Stimulated activated CD4-positive, alpha-beta T cell treated with anti-CD3 and anti-CD28 coated beads, Interleukin-15, amount 100 ng/mL, for 24 hours (primary cell): ENCODE data around the gene FAM156B.
"Not testable (repeated sequence)": the region's sequence is repeated elsewhere in the genome, so short reads cannot be mapped to it uniquely, and the experiment has no call there.

Experiments
- DNase-seq: peaks from one replicate; pipeline ENCODE4 v3.0.0-alpha.2; 2020

The FAM156B gene

DNA sequence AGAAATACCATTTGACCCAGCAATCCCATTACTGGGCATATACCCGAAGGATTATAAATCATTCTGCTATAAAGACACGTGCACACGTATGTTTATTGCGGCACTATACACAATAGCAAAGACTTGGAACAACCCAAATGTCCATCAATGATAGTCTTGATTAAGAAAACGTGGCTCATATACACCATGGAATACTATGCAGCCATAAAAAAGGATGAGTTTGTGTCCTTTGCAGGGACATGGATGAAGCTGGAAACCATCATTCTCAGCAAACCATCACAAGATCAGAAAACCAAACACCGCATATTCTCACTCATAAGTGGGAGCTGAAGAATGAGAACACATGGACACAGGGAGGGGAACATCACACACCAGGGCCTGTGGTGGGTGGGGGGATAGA lies 33.1 kb downstream of the FAM156B start:
- not testable (repeated sequence) for DNase-seq

DNA sequence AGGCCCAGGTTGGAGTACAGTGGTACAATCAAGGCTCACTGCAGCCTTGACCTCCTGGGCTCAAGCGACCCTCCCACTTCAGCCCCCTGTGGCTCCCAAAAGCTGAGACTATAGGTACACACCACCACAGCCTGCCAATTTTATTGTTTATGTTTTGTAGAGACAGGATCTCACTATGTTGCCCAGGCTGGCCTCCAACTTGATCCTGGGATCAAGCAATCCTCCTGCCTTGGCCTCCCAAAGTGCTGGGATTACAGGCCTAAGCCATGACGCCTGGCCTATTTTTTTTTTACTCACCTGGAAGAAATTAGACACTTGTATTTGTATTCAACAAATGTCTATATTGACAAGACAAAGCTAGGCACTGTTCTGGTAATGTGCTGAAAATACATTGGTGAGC lies 36.1 kb downstream of the FAM156B start:
- no peak for DNase-seq

DNA sequence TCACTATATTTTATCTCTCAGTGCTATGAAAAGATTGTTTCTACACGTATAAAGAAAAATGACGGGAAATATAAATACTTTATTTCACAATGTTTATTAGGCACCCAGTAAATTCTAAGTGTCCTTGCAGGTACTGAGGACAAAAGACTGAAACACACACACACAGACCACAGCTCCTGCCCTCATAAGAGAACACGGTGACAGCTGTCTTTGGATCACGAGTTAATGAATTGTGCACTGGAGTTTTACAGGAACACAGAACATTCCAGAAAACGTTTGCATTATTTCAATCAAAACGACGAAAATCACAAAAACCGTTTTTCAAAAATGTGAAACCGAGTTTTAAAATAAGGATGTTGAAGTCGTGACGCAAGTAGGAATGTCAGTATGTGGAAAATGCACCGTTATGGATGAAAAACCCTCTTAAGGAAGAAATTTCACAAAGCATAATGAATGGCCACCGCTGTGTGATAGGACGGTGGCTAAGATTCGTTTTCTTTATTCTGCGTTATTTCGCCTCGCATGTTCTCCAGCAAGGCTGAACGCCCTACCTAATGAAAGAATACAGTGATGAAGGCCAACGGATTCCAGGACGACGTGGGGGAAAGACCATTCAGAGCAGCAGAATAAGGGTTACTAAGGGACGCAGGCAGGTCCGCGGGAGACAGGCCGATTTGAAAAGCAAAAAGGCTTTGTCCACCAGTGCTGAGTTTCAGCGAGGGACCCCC lies 37.0 kb downstream of the FAM156B start:
- DNase-seq, result no peak

DNA sequence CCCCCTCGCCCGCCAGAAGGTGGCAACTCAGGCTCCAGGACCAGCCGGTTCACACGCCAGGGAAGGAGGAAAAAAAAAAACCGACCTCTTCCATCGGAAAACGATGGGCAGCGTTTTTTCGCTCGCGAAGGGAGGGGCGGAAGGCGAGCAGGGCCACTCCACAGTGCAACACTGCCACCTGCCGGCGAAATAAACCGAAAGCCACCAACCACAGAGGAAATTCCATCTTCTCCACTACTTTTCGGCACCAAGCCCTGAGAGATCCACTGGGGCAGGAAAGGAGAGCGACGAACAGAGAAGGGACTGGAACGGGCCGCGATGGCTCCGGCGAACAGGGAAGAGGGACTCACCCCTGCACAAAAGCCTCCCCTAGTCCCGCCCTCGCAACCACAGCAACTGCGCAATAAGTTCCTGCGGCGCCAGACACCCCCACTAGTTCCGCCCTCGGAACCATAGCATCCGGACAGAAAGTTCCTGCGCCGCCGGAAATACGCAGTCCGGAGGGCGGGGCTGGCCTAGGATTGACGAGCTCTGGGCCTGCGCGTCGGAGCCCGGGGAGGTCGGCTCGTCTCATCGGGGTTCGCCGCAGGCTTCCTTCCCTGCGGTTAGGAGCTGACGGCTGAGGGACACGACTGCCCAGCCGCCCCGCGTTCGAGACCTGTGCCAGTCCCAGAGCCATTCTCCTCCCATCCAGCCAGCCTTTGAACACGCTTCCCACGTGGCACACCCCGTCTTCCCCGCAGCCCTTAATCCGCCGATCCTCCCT lies 37.8 kb downstream of the FAM156B start:
- DNase-seq, result peak; percentile 92

DNA sequence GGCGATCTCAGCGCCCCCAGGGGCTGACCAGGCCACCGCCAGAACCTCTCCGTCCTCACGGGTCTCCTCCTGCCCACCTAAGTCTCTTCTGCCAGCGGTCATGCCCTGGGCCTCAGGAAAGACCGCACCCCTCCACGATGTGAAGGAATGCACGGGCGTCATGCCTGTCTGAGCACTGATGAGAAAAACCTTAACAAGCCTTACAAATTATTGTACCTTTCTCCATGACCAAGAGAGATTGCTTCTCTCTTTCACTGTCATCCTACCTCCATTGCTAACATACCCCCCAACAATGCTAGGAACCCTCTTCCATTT lies 38.3 kb downstream of the FAM156B start:
- DNase-seq, result not testable (repeated sequence)

DNA sequence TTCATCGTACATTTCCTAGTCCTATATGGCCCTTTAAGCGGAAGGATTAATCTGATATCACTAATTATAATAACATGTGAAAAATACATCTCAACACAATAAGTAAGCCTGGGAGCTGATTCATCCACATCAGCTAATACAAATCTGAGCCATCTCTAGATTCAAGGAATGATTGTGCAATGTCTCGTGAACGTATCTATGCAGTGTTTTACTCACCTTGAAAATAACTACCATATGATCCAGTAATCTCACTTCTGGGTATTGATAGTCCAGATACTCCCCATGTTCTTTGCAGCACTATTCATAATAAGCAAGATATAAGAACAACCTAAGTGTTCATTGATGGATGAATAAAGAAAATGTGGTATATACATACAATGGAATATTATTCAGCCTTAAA lies 43.6 kb downstream of the FAM156B start:
- DNase-seq, result not testable (repeated sequence)

DNA sequence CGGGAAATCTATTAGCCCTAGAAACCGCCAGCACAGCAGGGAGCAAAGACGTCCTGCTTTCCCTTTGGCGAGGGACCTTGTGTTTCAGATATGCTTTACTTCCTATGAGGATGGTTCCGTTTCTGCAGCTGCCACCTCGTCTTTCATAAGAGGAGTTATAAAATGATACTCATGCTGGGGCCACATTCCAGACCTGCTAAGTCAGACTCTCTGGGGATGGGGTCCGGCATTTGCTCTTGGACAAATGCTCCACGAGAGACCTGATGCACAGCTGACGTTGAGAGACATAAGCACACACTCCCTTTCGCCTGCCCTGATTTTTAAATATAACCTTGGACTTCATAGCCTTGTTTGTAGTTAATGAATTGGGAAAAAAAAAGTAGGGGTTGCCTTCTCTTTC lies 44.6 kb downstream of the FAM156B start:
- DNase-seq, result not testable (repeated sequence)

DNA sequence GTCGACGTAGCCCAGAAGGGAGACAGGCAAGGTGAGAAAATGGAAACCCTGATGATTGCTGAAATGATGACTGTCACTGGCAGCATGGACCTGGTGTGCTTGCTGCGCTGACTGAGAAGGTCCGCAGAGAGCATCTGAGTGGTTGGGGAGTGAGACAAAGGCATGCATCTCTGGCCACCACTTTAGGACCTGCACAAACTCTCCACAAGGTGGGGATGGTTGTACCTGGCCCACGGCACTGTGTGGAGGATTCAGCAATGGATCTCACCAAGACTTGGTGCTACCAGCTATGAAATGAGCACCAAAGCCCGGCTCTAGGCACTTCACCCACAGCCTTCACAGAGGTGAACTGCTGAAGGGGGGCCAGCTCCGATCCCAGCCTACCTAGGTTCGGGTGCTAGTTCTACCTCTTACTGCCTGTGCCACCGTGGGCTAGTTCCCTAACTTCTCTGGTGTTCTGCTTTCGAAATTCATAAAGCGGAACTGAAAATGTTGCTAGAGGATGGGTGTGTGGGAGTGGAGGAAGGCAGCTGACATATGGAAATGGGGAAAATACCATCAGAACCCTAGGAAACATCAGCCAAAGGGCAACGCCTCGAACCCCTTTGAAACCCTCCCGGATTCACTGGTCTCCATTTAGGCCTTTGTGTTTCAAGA lies 48.8 kb downstream of the FAM156B start:
- DNase-seq, result not testable (repeated sequence)

DNA sequence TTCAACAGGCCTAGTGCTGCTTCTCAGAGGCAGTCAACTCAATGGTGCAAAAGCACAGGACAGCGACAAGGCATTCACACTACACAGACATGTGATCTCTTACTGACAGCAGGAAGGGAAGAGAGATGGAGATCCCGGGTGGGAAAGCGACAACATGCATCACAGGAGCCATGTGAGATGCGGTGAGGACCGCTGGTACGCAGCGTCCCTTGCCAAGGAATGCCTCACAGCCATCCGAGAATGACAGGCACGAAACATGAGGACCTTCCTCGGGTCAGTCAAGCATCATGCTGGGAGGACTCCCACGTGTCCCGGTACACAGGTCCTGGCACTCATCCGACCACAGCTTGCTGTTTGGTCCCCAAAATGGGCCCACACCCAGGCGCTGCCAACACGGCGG lies 50.4 kb downstream of the FAM156B start:
- not testable (repeated sequence) for DNase-seq

DNA sequence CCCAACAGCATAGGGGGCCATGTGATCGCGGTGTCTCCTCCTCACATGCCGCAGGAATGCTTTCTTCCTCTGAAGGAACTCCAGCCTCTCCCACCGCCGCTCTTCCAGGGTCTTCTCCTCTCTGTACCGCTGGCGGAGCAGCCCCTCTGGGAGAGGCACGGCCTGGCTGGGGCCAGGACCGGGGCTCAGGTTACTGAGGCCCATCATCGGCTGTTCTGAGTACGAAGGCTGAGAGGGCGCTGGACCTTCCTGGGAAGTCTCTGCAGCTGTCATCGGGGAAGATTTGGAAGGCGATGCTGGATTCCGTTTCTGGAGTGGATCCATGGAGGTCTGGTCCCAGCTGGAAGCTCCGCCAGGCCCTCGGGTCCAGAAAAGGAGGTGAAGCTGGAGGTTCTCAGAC lies 51.1 kb downstream of the FAM156B start:
- not testable (repeated sequence) for DNase-seq

DNA sequence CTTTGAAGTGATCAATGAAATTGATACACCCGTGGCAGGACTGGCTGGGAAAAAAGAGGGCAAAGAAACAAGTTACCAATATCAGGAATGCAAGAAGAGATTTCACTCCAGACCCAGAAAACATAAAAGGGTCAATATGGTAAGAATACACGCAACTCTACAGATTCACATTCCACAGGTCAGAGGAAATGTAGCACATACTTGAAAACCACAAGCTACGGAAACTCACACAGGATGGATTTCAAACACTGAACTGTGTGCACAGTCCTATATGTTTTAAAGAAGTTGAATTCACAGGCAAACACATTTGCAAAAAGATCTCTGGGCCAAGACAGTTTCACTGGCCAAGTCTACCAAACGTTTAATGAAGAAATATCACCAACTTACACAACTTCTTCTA lies 52.2 kb downstream of the FAM156B start:
- DNase-seq, result not testable (repeated sequence)

DNA sequence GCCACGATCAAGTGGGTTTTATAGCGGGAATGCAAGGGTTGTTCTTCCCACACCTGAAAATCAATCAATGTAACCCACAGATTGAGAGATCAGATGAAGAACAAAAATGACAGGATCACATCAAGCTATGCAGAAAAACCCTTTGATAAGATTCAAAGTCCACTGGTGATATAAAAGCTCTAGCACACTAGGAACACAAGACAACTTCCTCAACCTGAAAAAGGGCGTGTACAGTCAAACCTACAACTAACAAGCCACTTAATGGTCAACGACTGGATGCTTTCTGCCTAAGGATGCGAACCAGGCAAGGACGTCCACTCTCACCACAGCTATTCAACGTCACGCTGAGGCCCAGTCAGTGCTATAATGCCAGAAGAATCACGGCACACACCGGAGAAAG lies 52.8 kb downstream of the FAM156B start:
- not testable (repeated sequence) for DNase-seq
